GM21526 (cell line): Measurements from ENCODE around the gene KRTAP22-2.

Source experiments
- ATAC-seq: cut with Tn5 transposase; IDR thresholded peaks from one replicate; pipeline ENCODE4 v1.9.1; 2021; ENCODE audit warnings: moderate library complexity; ENCODE audit not compliant: unreplicated experiment, low FRiP score

The KRTAP22-2 gene

DNA sequence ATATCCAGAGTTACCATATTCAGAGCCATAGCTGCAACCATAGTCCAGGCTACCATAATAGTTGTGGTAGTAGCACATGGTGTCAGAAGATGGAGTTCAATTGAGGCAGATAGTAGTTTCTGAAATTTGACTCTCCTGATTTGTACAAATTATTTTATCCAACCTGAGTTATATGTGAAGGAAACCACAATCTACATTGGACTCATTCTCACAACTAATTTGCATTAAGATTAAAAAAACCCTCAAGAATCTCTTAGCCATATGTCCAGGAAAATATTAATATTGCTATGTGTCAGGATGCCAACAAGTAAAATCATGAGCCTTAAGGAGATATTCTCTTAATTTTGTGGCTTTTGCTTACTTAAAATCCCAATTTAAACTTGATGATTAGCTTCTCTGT lies at the start of gene KRTAP22-2:
TSS of gene KRTAP22-2 (minus strand) at position 101 of the 400 bp plus-strand sequence.
- no peak for ATAC-seq

DNA sequence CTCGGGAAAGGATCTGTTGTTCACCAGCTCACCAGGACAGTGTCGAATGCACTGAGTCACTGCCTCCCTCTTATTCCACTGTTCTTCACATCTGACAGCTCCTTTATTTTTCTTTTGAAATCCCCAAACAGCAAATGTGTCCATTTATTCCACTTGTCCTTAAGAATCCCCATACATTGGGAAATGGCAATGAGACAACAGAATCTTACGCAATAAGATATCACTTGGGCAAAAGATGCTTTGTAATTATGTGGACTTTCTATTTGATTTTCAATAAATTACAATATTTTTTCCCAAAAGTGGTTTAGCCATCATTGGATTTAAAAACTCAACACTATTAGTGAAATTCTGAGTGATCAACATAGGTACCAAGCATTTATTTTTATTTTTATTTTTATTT lies 48.5 kb upstream of the KRTAP22-2 start:
- no peak for ATAC-seq

DNA sequence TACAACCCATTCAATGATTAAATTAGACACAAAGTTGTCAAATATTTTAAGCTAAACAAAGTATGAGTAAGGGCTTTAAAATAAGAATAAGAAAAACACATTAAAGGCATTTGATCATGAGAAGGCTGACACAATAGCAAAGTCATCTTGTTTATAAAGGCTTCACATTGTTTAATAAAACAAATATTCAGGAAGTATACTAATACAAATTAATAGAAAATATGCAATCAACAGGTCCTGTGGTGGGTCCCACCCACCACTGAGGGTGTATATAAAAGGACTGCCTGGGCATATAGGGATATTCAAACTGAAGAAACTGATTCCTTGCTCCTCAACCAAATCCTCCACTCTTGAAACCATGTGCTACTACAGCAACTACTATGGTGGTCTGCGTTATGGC lies 44.7 kb upstream of the KRTAP22-2 start, which contains the start of gene KRTAP20-2:
TSS of gene KRTAP20-2 (plus strand) at position 301 of the 400 bp plus-strand sequence. CDS start at position 359, 58 bp downstream.
- no peak for ATAC-seq

DNA sequence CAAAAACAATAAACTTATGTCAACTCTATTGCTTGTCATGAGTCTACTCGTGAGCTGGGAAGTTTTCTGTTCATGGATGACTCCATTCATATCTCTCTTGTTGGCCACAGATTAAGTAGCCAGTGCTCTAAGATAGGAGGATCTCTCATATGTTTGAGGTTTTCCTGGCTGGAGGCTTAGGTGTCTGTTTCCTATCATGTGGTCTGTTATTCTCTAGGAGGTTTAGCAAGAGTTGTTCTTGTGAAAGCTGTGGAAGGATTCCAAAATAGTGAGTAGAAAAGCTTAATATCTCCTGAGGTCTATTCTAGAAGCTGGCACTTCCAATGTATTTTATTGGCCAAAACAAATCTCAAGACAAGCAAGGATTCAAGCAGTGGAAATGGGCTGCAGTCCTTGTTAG lies 39.0 kb upstream of the KRTAP22-2 start:
- ATAC-seq: no peak

DNA sequence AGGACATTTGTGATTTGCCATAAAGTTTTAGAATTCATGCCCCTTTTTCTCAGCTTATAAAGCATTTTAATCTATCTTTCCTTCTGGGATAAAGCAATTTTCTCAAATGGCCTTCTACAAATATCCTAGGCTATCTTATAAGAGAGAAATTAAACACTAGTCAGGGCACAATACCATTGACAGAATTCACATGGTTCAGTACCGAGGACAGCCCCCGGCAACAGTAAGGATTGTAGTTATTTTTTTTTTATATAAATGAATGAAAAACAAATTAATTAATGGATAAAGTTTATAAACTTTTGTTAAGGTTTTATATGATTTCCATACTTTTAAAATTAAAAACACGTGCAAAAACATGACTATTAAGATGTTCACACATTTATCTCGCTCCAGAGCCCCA lies 37.9 kb upstream of the KRTAP22-2 start:
- no peak for ATAC-seq

DNA sequence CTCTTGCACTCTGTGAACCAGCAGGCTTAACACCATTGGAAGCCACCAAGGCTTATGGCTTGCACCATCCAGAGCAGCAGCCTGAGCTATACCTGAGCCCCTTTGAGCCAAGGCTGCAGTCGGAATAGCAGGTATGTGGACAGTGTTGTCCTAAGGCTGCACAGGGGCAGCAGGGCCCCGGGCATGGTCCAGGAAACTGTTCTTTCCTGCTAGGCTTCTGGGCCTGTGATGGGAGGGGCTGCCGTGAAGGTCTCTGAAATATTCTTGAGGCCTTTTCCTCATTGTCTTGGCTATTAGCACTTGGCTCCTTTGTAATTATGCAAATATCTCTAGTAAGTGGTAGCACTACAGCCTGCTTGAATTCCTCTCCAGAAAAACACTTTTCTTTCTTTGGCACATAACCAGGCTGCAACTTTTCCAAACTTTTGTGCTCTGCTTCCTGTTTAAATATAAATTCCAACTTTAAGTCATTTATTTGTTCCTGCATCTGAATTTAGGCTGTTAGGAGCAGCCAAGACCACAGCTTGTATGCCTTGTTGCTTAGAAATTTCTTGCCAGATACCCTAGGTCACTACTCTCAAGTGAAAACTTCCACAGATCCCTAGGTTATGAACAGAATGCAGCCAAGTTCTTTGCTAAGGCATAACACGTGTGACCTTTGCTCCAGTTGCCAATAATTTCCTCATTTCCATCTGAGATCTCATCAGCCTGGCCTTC lies 35.4 kb upstream of the KRTAP22-2 start:
- no peak for ATAC-seq

DNA sequence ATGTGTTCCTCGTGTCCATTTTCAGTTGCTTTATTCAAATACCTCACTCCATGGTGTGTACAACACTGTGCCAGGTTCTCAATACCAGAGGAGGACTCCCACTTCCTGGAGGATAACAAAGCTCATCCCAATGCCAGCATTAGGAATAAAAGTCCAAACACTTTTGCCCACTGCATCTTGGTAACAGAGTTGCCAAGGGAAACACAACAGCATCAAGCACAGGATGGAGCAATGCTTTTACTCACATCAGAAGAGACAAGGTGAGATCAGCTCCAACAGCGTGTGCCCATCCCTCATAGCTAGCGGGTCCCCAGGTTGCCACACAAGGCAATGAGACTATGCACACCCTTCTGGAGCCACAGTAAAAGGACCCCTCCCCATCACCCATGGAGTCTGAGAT lies 33.2 kb upstream of the KRTAP22-2 start:
- no peak for ATAC-seq

DNA sequence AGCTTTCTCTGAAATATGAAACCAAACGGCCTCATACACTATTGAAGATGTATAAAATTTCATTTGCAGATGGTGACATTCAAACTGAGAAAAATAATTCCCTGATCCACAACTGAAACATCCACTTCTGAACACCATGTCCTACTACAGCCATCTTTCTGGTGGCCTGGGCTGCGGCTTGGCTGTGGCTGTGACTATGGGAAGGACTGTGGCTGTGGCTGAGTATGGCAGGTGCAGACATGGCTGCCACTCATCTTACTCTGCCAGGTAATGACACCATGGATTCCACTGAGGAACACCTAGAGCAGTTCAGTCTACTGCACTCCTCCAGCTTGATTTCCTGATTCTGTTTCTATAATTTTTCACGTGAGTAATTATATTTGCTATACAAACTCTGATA lies 30.3 kb upstream of the KRTAP22-2 start, which contains the start of gene KRTAP20-4:
TSS of gene KRTAP20-4 (plus strand) at position 106 of the 400 bp plus-strand sequence.
- no peak for ATAC-seq

DNA sequence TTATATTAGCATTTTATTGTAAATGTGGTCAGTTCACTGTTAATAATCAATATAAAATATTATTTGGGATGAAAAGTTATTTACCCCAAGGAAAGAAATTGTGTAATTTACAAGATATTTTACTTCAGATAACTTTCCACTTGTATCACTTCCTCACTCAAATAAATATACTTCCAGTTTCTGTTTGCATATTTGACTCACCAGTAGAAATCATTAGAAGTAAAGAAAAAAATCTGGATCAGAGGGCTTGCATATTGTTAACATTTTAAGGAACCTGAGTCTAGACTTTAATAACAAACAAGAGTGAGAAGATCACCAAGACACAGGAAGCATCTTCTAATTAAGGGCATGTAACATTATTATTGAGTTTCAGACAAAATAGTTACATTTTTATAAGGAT lies 29.9 kb upstream of the KRTAP22-2 start:
- ATAC-seq: no peak

DNA sequence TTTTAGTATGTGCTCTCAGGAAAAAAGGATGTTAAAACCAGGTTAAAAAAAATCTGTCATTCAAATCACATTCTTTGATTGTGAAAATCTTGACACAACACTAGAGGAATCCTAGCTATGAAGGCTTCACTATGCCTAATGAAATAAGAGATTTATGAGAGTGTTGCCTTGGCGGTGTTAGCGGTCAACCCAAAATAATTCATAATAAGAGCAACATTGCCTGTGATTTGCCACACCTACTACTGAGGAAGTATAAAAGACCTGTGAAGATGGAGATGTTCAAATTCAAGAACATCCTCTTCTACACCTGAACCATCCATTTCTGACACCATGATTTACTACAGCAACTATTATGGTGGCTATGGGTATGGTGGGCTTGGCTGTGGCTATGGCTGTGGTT lies 25.9 kb upstream of the KRTAP22-2 start, which contains the start of gene KRTAP20-1:
TSS of gene KRTAP20-1 (plus strand) at position 301 of the 400 bp plus-strand sequence. CDS start at position 331, 30 bp downstream.
- ATAC-seq: no peak

DNA sequence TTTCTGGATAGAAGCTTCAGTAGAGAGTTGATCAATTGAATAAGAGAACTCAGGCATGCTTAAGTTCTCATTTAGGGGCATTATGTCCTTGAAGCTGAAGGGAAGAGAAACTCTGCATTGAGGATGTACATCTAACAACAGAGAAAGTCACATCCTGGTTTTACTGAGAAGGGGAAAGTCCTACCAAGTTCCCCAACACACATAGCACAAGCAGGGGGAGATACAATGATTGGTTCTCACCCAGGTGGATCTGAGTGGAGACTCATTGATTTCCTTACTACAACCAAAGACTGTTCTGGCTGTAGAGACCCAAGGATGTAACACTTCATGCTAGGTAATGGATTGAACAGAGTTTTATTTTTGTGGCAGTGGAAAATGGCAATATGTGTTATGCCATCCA lies 25.0 kb upstream of the KRTAP22-2 start:
- ATAC-seq: no peak

DNA sequence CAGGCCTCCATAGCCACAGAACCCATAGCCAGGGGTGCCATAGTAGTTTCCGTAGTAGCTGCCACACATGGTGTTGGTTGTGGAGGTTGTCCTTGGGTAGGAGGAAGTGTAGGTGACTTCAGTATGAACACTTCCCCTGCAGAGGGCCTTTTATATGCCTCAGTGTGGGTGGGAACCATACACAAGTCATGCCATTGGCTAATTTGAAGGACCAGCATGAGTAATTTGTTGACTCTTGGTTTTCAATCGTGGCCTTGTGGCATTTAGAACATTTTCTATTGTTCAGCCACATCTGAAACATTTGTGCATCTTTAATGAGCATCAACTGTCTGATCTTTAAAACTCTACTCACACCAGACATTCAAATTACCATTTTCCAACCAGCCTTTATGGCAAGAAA lies 23.6 kb upstream of the KRTAP22-2 start, which contains the start of gene KRTAP6-1:
TSS of gene KRTAP6-1 (minus strand) at position 95 of the 400 bp plus-strand sequence. CDS start at position 69, 26 bp downstream.
- ATAC-seq: no peak

DNA sequence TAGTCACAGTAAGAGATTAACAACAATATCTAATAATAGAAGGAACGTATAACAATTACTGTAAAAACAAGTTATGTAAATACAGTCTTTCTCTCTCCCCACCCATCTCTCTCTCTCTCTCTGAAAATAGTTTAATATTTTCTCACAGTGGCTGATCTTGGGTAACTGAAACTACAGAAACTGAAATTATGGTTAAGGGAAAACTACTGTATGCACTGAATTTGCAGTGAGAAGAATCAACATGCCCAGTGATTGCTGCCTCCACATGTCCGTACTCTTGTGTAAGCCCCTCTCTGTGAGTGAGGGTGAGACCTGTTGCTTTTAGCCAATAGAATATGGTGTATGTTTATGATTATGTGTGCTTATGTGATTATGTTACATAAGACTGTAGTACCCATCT lies 21.9 kb upstream of the KRTAP22-2 start:
- no peak for ATAC-seq

DNA sequence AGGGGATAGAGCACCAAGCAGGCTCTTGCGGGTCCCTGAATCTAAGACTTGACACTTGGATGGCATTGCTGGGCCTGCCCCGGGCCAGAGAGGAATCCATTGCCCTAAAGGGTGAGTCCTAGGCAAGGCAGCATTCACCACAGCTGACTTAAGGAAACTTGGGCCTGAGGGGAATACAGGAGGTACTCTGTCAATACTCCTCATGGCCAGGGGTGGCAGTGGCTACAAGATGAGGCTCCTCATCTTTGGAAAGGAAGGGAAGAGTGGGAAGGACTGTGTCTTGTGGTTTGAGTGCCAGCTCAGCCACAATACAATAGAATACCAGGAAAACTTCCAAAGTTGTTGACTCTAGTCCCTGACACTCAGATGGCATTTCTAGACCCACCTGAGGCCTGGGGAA lies 15.8 kb upstream of the KRTAP22-2 start:
- no peak for ATAC-seq

DNA sequence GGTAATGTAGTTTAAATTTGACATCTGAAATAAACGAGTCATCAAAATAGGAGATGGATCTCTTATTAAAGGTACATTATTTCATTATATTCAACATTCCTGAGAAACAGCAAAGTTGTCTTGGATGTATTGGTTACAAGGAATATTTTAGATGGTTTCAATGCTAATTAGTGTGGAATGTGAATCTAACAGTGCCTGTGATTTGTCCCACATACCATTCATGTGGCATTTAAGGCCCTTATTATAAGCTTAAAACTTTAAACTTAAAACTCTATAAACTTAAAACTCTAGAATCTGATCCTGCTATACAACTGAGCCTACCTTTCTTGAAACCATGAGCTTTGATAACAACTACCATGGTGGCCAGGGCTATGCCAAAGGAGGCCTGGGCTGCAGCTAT lies 10.6 kb upstream of the KRTAP22-2 start, which contains the start of gene KRTAP22-1:
TSS of gene KRTAP22-1 (plus strand) at position 301 of the 400 bp plus-strand sequence.
- no peak for ATAC-seq

DNA sequence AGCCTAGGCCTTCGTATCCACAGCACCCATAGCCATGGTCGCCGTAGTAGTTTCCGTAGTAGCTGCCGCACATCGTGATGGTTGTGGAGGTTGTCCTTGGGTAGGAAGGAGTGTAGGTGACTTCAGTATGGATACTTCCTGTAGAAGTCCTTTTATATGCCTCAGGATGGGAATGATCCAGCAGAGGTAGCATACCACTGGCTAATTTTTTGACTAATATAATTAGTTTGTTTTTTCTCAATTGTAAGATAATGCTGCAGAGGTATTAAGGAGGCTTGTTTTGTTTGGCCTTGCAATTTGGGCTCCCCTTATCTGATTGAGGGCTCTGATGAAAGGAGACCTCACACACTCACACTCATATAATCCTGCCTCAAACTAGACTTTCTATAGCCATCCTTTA lies 8.6 kb upstream of the KRTAP22-2 start, which contains the start of gene KRTAP6-2:
TSS of gene KRTAP6-2 (minus strand) at position 101 of the 400 bp plus-strand sequence. CDS start at position 73, 28 bp downstream.
- ATAC-seq: no peak

DNA sequence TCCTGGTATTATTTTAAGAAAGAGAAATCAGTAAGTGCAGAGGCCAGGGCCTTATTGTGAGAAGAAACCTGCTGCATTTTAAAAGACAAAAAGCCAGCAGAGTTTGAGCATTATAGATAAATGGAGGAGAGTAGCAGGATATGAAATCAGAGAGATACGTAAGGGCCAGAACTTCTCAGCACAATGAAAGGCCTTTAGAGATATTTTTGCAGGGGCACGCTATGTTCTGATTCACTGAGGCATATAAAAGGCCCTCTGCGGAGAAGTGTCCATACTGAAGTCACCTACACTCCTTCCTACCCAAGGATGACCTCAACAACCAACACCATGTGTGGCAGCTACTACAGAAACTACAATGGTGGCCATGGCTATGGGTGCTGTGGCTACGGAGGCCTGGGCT lies 1.9 kb upstream of the KRTAP22-2 start, which contains the start of gene KRTAP6-3:
TSS of gene KRTAP6-3 (plus strand) at position 301 of the 400 bp plus-strand sequence. CDS start at position 307, 6 bp downstream.
- no peak for ATAC-seq

DNA sequence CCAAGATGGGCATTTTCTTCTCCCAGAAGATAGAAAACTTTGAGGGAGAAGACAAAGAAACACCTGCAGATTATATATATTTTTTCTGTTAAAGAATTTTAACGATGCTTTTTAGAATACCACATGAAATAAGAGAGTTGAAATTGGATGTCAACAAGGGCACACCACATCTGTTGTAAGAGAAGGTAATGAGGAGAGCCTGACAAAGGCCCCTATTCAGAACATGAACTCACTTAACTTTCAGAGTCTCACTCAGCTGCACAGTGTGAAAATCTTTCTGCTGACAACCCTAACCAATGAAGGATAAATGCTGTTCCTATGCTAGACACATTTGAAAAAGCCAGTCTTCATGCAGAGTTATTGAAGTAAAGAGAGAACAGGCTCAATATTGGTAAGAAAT lies 7.3 kb downstream of the KRTAP22-2 start:
- no peak for ATAC-seq

DNA sequence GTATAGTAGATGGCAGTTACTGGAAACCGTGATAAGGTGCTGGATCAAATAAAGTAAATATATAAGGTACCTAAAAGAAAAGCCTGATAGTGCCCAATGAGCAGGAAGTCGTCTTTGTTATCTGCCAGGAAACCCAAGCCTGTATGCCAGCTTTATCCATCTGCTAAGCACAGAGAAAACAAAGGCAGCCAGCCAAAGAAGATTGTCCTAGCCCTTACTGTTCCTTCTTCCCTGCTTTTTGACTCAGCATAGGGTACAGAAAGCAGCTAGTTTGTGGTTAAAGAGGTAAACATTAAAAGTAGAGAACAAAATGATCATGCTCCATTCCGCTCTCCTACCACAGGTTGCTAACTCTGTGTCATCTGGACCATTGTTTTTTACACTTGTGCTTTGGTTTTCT lies 10.1 kb downstream of the KRTAP22-2 start:
- no peak for ATAC-seq

DNA sequence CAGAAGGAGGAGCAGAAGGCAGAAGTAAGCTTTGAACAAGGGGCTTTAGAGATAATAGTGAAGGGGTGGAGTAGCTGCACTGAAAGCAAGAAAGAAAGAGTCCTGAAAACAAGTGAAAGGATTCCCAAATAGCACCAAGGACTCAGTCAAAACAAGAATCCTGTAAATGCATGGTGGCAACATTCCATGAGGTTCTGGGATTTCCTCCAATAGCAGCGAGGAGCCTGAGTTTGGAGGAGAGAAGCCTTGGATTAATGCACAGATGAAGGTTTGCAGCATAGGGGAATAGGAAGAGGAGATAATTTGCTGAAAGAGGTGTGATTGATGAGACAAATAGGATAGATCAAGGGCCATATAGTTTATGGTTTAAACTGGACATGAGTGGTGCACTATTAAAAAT lies 10.9 kb downstream of the KRTAP22-2 start:
- no peak for ATAC-seq

DNA sequence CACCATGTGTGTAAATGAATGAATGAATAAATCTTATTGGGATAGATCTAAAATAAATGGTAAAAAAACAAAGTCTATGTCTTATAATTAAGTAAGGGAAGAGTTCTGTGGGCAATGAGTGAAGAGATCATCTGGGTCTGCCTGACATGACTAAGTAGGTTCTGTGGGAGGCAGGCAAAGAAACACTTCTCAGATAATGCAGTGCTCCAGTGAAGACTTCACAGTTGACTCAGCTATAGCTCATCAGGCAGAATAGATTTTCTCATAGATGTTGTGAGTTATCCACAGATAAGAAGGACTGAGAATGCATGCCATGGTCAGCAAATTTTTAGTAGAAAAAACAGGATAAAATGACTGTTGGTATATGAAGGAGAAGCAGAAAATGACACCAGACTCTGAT lies 12.4 kb downstream of the KRTAP22-2 start:
- no peak for ATAC-seq

DNA sequence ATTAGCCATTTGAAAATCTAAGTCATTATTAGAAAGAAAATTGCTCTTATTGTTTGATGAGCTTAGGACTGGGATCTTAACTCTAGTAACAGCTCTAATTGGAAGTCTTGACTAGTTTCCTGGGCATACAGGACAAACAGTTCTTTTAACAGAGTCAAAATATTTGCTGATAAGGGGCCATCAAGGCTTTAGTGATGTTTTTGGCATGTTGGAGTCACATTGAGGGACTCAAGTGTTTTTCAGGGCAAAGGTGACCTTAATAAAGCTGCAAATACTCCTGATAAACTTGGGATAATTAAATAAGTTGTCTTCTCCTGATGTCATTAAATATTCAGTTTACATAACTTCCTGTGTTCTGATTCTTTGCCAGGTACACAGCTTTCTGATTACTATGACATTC lies 22.6 kb downstream of the KRTAP22-2 start:
- no peak for ATAC-seq
